22Rv1 (cell line): ENCODE measurements around the gene EXOC2.

Source experiments
- H3K27ac ChIP-seq: fragments of 450-650 bp; 2 replicates; pipeline ENCODE4 v1.5.1; 2017
- ZFX ChIP-seq: fragments of 450-650 bp; IDR thresholded peaks from 2 replicates; pipeline ENCODE4 v1.6.1; 2017; ENCODE audit warnings: antibody characterized with exemption, borderline replicate concordance
- TF ChIP-seq, protein P1 (sequence below): fragments of 450-650 bp; IDR thresholded peaks from 2 replicates; pipeline ENCODE4 v1.5.1; 2017; ENCODE audit warnings: mild to moderate bottlenecking

The EXOC2 gene

GRCh38 chr6:707576-708236 lies 14.8 kb upstream of the EXOC2 start:
- TF ChIP-seq, protein P1, sequence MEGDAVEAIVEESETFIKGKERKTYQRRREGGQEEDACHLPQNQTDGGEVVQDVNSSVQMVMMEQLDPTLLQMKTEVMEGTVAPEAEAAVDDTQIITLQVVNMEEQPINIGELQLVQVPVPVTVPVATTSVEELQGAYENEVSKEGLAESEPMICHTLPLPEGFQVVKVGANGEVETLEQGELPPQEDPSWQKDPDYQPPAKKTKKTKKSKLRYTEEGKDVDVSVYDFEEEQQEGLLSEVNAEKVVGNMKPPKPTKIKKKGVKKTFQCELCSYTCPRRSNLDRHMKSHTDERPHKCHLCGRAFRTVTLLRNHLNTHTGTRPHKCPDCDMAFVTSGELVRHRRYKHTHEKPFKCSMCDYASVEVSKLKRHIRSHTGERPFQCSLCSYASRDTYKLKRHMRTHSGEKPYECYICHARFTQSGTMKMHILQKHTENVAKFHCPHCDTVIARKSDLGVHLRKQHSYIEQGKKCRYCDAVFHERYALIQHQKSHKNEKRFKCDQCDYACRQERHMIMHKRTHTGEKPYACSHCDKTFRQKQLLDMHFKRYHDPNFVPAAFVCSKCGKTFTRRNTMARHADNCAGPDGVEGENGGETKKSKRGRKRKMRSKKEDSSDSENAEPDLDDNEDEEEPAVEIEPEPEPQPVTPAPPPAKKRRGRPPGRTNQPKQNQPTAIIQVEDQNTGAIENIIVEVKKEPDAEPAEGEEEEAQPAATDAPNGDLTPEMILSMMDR = no peak
- TF ChIP-seq ZFX = no peak
- no peak overlapping the region for H3K27ac ChIP-seq

DNA sequence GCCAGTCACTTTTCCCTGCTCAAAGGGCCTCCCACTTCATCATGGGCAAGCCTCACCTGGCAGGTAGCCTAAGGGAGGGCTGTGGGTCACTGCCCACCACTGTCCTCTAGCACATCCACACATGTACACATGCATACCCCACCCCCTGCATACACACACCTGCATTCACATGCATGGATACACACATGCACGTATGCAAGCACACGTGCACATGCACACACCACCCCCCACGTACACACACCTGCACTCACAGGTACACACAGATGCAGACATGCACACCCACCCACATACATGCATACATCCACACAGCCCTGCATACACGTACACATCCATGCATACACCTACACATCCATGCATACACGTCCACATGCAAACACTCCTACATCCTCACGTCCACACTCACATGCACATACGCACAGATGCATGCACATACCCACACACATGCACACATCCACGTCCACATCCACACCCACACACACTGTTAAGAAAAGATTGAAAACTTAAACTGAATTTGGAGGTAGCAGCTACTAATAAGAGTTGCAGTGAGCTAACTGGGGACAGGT lies 14.0 kb upstream of the EXOC2 start:
- TF ChIP-seq, protein P1 = no peak
- no peak for TF ChIP-seq ZFX
- H3K27ac ChIP-seq = no peak overlapping the region

- TF ChIP-seq, protein P1 = no peak
- no peak for TF ChIP-seq ZFX
- no peak overlapping the region for H3K27ac ChIP-seq
Observed at GRCh38 chr6:706146-706545, 13.2 kb upstream of the EXOC2 start.

GRCh38 chr6:705047-705446 lies 12.1 kb upstream of the EXOC2 start:
- TF ChIP-seq, protein P1 = no peak
- TF ChIP-seq ZFX = no peak
- peak overlapping the region; percentile 23 for H3K27ac ChIP-seq

- H3K27ac ChIP-seq = no peak overlapping the region
- TF ChIP-seq, protein P1 = no peak
- no peak for TF ChIP-seq ZFX
Observed at GRCh38 chr6:704046-704445, 11.1 kb upstream of the EXOC2 start.

DNA sequence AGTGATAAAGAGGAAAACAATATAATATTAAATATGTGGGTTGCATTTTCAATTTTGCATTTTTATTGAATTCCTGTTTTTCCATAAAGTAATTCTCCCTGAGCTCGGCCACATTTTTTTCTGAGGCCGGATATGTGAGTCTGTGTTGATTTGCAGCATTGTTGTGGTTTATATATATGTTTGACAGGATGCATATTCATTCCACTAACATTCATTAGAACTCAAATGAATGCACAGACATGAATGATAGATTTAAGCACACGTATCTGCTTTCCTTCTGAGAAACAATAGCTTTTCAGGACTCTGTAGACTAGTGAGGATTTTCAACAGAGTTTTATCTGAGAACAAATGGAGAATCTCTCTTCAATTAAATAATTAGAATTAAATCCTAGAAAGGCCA lies 10.6 kb upstream of the EXOC2 start:
- TF ChIP-seq, protein P1 = no peak
- H3K27ac ChIP-seq = no peak overlapping the region

GRCh38 chr6:701700-702479 lies 9.0 kb upstream of the EXOC2 start:
- TF ChIP-seq, protein P1 = peak; percentile 11; the same call in 1 of the 2 replicates
- TF ChIP-seq ZFX = no peak

More at GRCh38 chr6:701700-702479, 9.0 kb upstream of the EXOC2 start:
- no peak overlapping the region for H3K27ac ChIP-seq
